ENCODE measurements around the gene GVQW3.

The GVQW3 gene

GRCh38 chr11:76380977-76381719, at the start of gene GVQW3, which contains the start of gene THAP12:
GVQW3 (plus strand) TSS chr11:76381323; CDS start chr11:76381829, 506 bp downstream.
THAP12 (minus strand) TSS chr11:76381132; CDS start chr11:76380836, 296 bp downstream.
- peak; percentile 100 for DNase-seq (ENCODE audit: low read depth, low spot score)

GRCh38 chr11:76334826-76335389, 46.2 kb upstream of the GVQW3 start:
- no peak for DNase-seq (ENCODE audit: low read depth, low spot score)

GRCh38 chr11:76335842-76336241, 45.3 kb upstream of the GVQW3 start:
- DNase-seq (ENCODE audit: low read depth, low spot score), result no peak

- no peak for DNase-seq (ENCODE audit: low read depth, low spot score)
Observed at GRCh38 chr11:76336597-76336996, 44.5 kb upstream of the GVQW3 start.

GRCh38 chr11:76337469-76337868, 43.7 kb upstream of the GVQW3 start:
- DNase-seq (ENCODE audit: low read depth, low spot score), result no peak

- DNase-seq (ENCODE audit: low read depth, low spot score), result no peak
Observed at GRCh38 chr11:76337923-76338322, 43.2 kb upstream of the GVQW3 start.

- no peak for DNase-seq (ENCODE audit: low read depth, low spot score)
Observed at GRCh38 chr11:76339221-76339620, 41.9 kb upstream of the GVQW3 start.

- peak; percentile 74 for DNase-seq (ENCODE audit: low read depth, low spot score)
Observed at GRCh38 chr11:76347466-76347865, 33.7 kb upstream of the GVQW3 start.

GRCh38 chr11:76348348-76348747, 32.8 kb upstream of the GVQW3 start:
- DNase-seq (ENCODE audit: low read depth, low spot score), result no peak

- DNase-seq (ENCODE audit: low read depth, low spot score), result no peak
Observed at GRCh38 chr11:76355172-76355571, 26.0 kb upstream of the GVQW3 start.

GRCh38 chr11:76361374-76361773, 19.7 kb upstream of the GVQW3 start:
- no peak for DNase-seq (ENCODE audit: low read depth, low spot score)

- DNase-seq (ENCODE audit: low read depth, low spot score), result no peak
Observed at GRCh38 chr11:76361776-76362175, 19.3 kb upstream of the GVQW3 start.

- DNase-seq (ENCODE audit: low read depth, low spot score), result no peak
Observed at GRCh38 chr11:76362716-76363115, 18.4 kb upstream of the GVQW3 start.

GRCh38 chr11:76365038-76365679, 16.0 kb upstream of the GVQW3 start:
- DNase-seq (ENCODE audit: low read depth, low spot score), result no peak

- no peak for DNase-seq (ENCODE audit: low read depth, low spot score)
Observed at GRCh38 chr11:76368490-76368889, 12.6 kb upstream of the GVQW3 start.

- no peak for DNase-seq (ENCODE audit: low read depth, low spot score)
Observed at GRCh38 chr11:76369406-76369805, 11.7 kb upstream of the GVQW3 start.

- DNase-seq (ENCODE audit: low read depth, low spot score), result peak; percentile 64
Observed at GRCh38 chr11:76371170-76371569, 10.0 kb upstream of the GVQW3 start.

- no peak for DNase-seq (ENCODE audit: low read depth, low spot score)
Observed at GRCh38 chr11:76376746-76377558, 4.2 kb upstream of the GVQW3 start.

GRCh38 chr11:76379807-76380158, 1.3 kb upstream of the GVQW3 start:
- DNase-seq (ENCODE audit: low read depth, low spot score), result no peak

GRCh38 chr11:76380159-76380976, 755 bp upstream of the GVQW3 start:
- DNase-seq (ENCODE audit: low read depth, low spot score), result peak; percentile 19

- no peak for DNase-seq (ENCODE audit: low read depth, low spot score)
Observed at GRCh38 chr11:76382209-76382608, 1.1 kb downstream of the GVQW3 start.

Measured in astrocyte of the hippocampus (primary cell).